ENCODE data around the gene STXBP5L.
"Not testable (repeated sequence)": the region's sequence is repeated elsewhere in the genome, so short reads cannot be mapped to it uniquely, and the experiment has no call there.

Gene STXBP5L

GRCh38 chr3:121232309-121233225 lies 324.6 kb downstream of the STXBP5L start:
- DNase-seq, result no peak

- no peak for DNase-seq
These were observed 335.2 kb downstream of the STXBP5L start for GRCh38 chr3:121243208-121243607.

GRCh38 chr3:121252676-121253075 lies 344.7 kb downstream of the STXBP5L start:
- DNase-seq, result no peak

GRCh38 chr3:121269389-121269788 lies 361.4 kb downstream of the STXBP5L start:
- DNase-seq, result no peak

GRCh38 chr3:121274411-121274810 lies 366.4 kb downstream of the STXBP5L start:
- no peak for DNase-seq

GRCh38 chr3:121295452-121295851 lies 387.4 kb downstream of the STXBP5L start:
- DNase-seq, result no peak

- no peak for DNase-seq
These were observed 388.0 kb downstream of the STXBP5L start for GRCh38 chr3:121295979-121296378.

- no peak for DNase-seq
These were observed 416.3 kb downstream of the STXBP5L start for GRCh38 chr3:121324320-121324719.

GRCh38 chr3:121330118-121330517 lies 422.1 kb downstream of the STXBP5L start:
- DNase-seq, result no peak

- DNase-seq, result no peak
These were observed 422.6 kb downstream of the STXBP5L start for GRCh38 chr3:121330634-121331033.

- not testable (repeated sequence) for DNase-seq
These were observed 448.0 kb downstream of the STXBP5L start for GRCh38 chr3:121355960-121356359.

GRCh38 chr3:121362035-121362734 lies 454.2 kb downstream of the STXBP5L start:
- DNase-seq, result no peak

- not testable (repeated sequence) for DNase-seq
These were observed 480.3 kb downstream of the STXBP5L start for GRCh38 chr3:121388308-121388707.

- not testable (repeated sequence) for DNase-seq
These were observed 488.0 kb downstream of the STXBP5L start for GRCh38 chr3:121395967-121396366.

- not testable (repeated sequence) for DNase-seq
These were observed 490.0 kb downstream of the STXBP5L start for GRCh38 chr3:121398051-121398450.

- no peak for DNase-seq
These were observed 491.8 kb downstream of the STXBP5L start for GRCh38 chr3:121399820-121400219.

- no peak for DNase-seq
These were observed 497.6 kb downstream of the STXBP5L start for GRCh38 chr3:121405631-121406030.

GRCh38 chr3:121411523-121411922 lies 503.5 kb downstream of the STXBP5L start:
- no peak for DNase-seq

- DNase-seq, result no peak
These were observed 506.9 kb downstream of the STXBP5L start for GRCh38 chr3:121414924-121415323.

GRCh38 chr3:121418182-121418581 lies 510.2 kb downstream of the STXBP5L start:
- DNase-seq, result no peak

GRCh38 chr3:121424549-121424948 lies 516.5 kb downstream of the STXBP5L start:
- no peak for DNase-seq

GRCh38 chr3:121430664-121431215 lies 522.7 kb downstream of the STXBP5L start:
- DNase-seq, result no peak

- DNase-seq, result no peak
These were observed 523.9 kb downstream of the STXBP5L start for GRCh38 chr3:121431726-121432517.
